Chondrocyte (in vitro differentiated cells): ENCODE results near the gene GABPA. TPM values are rescaled to one million over a fixed set of nuclear protein-coding genes. Genes with fewer than 3 reads are reported as not detected.

Source experiments
- DNase-seq: peaks from one replicate; pipeline ENCODE4 v3.0.0; 2021; ENCODE audit warnings: mixed read lengths, low spot score
- H3K27ac Mint-ChIP-seq: one replicate; pipeline ENCODE4 v1.8.0; 2021; ENCODE audit warnings: mild to moderate bottlenecking, moderate library complexity, mixed read lengths; ENCODE audit not compliant: unreplicated experiment
- H3K27me3 Mint-ChIP-seq: 2 replicates; pipeline ENCODE4 v1.8.0; 2021; ENCODE audit warnings: low read depth, mixed read lengths
- H3K36me3 Mint-ChIP-seq: 2 replicates; pipeline ENCODE4 v1.8.0; 2021; ENCODE audit warnings: low read depth, mixed read lengths
- H3K4me1 Mint-ChIP-seq: 2 replicates; pipeline ENCODE4 v1.8.0; 2021; ENCODE audit warnings: low read depth, mild to moderate bottlenecking, mixed read lengths
- H3K4me3 Mint-ChIP-seq: one replicate; pipeline ENCODE4 v1.8.0; 2021; ENCODE audit warnings: mild to moderate bottlenecking, moderate library complexity, mixed read lengths; ENCODE audit not compliant: unreplicated experiment
- H3K9me3 Mint-ChIP-seq: 2 replicates; pipeline ENCODE4 v1.8.0; 2021; ENCODE audit warnings: low read depth, mixed read lengths
- CTCF ChIP-seq: fragments of 200-600 bp; sonication (generic); IDR thresholded peaks from 2 replicates; pipeline ENCODE4 v1.5.0; 2021; ENCODE audit warnings: antibody characterized with exemption, mild to moderate bottlenecking, moderate library complexity
- total RNA-seq: library from RNA; stranded (reverse); gene quantifications from 3 replicates; pipeline ENCODE4 v1.2.1, GENCODE V29; 2021

GABPA gene
- total RNA-seq, 1 donor from 2014 or later, result 17.9 TPM

- no peak for TF ChIP-seq CTCF
- Mint-ChIP-seq H3K4me1 (peaks cover 36% of the 10 kb centered on the region), H3K27me3 (no peaks in the 10 kb centered on the region), H3K36me3 (no peaks in the 10 kb centered on the region), H3K4me3 (peak overlapping the region; percentile 98), H3K9me3 (no peaks in the 10 kb centered on the region), H3K27ac (peak overlapping the region; percentile 100)
- DNase-seq, result no peak
Observed at GRCh38 chr21:25734654-25734903, 193 bp upstream of the GABPA start.

GRCh38 chr21:25735646-25736597 is 1.1 kb downstream of the GABPA start:
- DNase-seq, result peak; percentile 95
- peaks cover 36% of the 10 kb centered on the region for H3K4me1 Mint-ChIP-seq
- peak overlapping the region; percentile 98 for H3K4me3 Mint-ChIP-seq
- no peaks in the 10 kb centered on the region for H3K9me3 Mint-ChIP-seq
- no peaks in the 10 kb centered on the region for H3K27me3 Mint-ChIP-seq
- H3K36me3 Mint-ChIP-seq, result no peaks in the 10 kb centered on the region
- TF ChIP-seq CTCF, result no peak
- H3K27ac Mint-ChIP-seq, result peak overlapping the region; percentile 92

- TF ChIP-seq CTCF, result no peak
- H3K9me3 Mint-ChIP-seq, result no peaks in the 10 kb centered on the region
- H3K27ac Mint-ChIP-seq, result no peak overlapping the region
- H3K4me3 Mint-ChIP-seq, result no peak overlapping the region
- peaks cover 32% of the 10 kb centered on the region for H3K4me1 Mint-ChIP-seq
- DNase-seq, result no peak
- no peaks in the 10 kb centered on the region for H3K36me3 Mint-ChIP-seq
- H3K27me3 Mint-ChIP-seq, result no peaks in the 10 kb centered on the region
Observed at GRCh38 chr21:25737421-25737820, 2.6 kb downstream of the GABPA start.

- Mint-ChIP-seq H3K36me3 (peaks cover 1% of the 10 kb centered on the region), H3K27me3 (no peaks in the 10 kb centered on the region), H3K4me3 (no peak overlapping the region), H3K9me3 (no peaks in the 10 kb centered on the region), H3K4me1 (no peaks in the 10 kb centered on the region), H3K27ac (no peak overlapping the region)
- no peak for DNase-seq
- no peak for TF ChIP-seq CTCF
Observed at GRCh38 chr21:25742900-25743299, 8.1 kb downstream of the GABPA start.

- H3K4me1 Mint-ChIP-seq, result no peaks in the 10 kb centered on the region
- H3K27ac Mint-ChIP-seq, result no peak overlapping the region
- TF ChIP-seq CTCF, result no peak
- peaks cover 3% of the 10 kb centered on the region for H3K36me3 Mint-ChIP-seq
- no peaks in the 10 kb centered on the region for H3K9me3 Mint-ChIP-seq
- H3K27me3 Mint-ChIP-seq, result no peaks in the 10 kb centered on the region
- no peak for DNase-seq
- H3K4me3 Mint-ChIP-seq, result no peak overlapping the region
Observed at GRCh38 chr21:25744854-25745253, 10.1 kb downstream of the GABPA start.
